ENCODE data around the gene NTRK1.

Gene NTRK1

DNA sequence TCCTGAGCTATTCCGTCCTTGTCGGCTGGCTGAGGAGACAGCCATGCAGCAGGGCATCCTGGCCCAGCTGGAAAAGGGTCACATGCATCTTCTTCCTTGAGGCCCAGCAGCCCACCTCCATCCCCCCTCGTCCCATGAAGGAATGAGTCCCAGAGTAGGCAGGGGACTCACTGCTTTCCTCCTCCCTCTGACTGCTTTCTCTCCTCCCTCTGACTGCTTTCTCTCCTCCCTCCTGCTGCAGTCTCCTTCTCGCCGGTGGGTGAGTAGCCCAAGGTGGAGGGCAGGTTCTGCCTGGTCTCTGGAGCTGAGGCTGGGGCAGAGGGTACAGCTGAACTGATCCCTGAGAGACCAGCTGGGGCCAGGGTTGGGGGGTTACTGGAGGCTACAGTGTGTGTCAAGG lies 13.5 kb downstream of the NTRK1 start:
- H3K9me3 ChIP-seq (ENCODE audit: control insufficient read depth, insufficient read depth, low read length) = no peaks in the 10 kb centered on the region
- H3K9ac ChIP-seq (ENCODE audit: low read depth, low read length) = no peak overlapping the region
- H3K36me3 ChIP-seq (ENCODE audit: insufficient read depth, low read length) = no peaks in the 10 kb centered on the region
- H3K4me1 ChIP-seq (ENCODE audit: insufficient read depth, low read length) = peaks cover 3% of the 10 kb centered on the region; the same call in 1 of the 2 replicates

DNA sequence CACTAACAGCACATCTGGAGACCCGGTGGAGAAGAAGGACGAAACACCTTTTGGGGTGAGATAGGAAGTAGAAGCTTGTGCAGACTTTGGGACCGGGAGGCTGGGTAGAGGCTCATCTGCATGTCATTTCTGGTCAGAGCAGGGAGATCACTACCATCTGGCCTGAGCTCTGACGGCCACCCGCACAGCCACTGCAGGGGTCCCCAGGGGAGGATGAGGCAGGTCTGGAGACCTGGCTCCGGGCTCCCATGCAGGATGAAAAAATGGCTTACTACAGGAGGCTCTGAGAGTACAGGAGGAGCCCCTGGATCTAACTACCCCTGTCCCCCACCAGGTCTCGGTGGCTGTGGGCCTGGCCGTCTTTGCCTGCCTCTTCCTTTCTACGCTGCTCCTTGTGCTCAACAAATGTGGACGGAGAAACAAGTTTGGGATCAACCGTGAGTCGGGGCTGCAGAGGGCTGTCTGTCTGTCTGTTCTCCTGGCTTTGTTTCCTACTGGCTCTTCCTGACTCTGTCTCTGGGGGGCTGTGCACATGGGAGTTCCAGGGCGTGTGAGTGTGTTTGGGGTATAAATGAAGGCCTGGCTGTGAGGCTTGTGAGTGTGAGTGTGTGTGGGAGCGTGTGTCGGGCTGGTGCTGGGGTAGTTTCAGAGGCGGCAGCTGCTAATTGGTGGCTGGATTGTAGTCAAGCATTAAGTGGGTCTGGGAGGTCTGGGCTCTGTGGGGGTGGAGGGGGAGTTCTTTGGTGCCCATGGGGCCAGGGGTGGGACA lies 14.1 kb downstream of the NTRK1 start:
- Histone ChIP-seq H3K4me1 (ENCODE audit: insufficient read depth, low read length) (peaks cover 3% of the 10 kb centered on the region; the same call in 1 of the 2 replicates), H3K9ac (ENCODE audit: low read depth, low read length) (no peak overlapping the region), H3K9me3 (ENCODE audit: control insufficient read depth, insufficient read depth, low read length) (no peaks in the 10 kb centered on the region), H3K36me3 (ENCODE audit: insufficient read depth, low read length) (no peaks in the 10 kb centered on the region)

DNA sequence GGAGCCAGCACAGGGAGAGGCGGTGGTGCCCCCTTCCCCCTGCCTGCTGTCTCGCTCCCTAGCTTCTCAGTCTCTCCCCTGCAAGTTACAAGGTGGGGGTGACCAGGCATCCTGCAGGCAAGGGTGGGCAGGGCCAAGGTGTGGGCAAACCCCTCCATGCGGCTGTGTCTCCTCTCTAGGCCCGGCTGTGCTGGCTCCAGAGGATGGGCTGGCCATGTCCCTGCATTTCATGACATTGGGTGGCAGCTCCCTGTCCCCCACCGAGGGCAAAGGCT lies 14.6 kb downstream of the NTRK1 start:
- H3K4me1 ChIP-seq (ENCODE audit: insufficient read depth, low read length) = peaks cover 3% of the 10 kb centered on the region; the same call in 1 of the 2 replicates
- H3K36me3 ChIP-seq (ENCODE audit: insufficient read depth, low read length) = no peaks in the 10 kb centered on the region
- H3K9ac ChIP-seq (ENCODE audit: low read depth, low read length) = no peak overlapping the region
- H3K9me3 ChIP-seq (ENCODE audit: control insufficient read depth, insufficient read depth, low read length) = no peaks in the 10 kb centered on the region

DNA sequence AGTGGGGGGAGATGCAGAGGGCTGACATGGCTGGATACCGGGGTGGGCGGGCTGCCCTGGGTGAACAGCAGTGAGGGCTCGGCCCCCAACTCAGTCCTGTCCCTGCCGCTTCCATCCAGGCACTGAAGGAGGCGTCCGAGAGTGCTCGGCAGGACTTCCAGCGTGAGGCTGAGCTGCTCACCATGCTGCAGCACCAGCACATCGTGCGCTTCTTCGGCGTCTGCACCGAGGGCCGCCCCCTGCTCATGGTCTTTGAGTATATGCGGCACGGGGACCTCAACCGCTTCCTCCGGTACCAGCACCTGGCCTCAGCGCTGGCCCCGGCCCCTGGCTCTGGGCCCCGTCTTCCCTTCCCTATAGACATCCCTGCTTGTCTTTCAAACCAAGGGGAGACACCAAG lies 15.6 kb downstream of the NTRK1 start:
- H3K9me3 ChIP-seq (ENCODE audit: control insufficient read depth, insufficient read depth, low read length) = no peaks in the 10 kb centered on the region
- H3K9ac ChIP-seq (ENCODE audit: low read depth, low read length) = no peak overlapping the region
- peaks cover 3% of the 10 kb centered on the region; the same call in 1 of the 2 replicates for H3K4me1 ChIP-seq (ENCODE audit: insufficient read depth, low read length)
- no peaks in the 10 kb centered on the region for H3K36me3 ChIP-seq (ENCODE audit: insufficient read depth, low read length)

DNA sequence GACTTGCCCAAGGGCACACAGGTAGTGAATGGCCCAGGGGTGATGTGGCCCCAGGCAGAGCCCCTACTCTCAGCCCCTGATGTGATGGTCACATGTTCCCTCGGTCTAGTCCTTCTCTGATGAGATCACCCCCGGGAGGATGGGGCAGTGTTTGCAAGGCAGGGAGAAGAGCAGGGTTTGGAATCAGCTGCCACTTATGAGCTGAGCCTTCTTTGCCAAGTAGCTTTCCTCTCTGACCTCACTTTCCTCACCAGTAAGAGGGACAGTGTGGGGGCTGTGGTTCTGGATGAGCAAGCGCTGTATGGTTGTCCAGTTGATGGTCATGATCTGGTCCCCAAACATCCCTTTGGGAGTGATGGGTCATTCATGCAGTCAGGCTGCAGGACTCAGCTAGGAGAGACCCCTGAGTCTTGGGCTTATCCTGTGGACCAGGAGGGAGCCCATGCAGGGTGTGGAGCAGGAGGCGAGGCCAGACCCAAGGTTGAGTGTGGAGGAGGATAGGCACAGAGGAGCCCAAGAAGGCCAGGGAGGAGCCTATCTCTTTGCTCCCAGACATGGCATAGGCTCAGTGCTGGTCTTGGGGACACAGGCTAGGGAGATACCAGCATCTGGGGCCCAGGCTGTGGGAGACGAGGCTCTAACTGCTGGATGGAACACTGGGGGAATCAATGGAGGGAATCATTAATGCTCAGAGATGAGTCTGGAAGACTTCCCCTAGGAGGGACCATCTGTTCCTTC lies 16.9 kb downstream of the NTRK1 start:
- H3K9me3 ChIP-seq (ENCODE audit: control insufficient read depth, insufficient read depth, low read length) = no peaks in the 10 kb centered on the region
- no peaks in the 10 kb centered on the region for H3K36me3 ChIP-seq (ENCODE audit: insufficient read depth, low read length)
- peaks cover 3% of the 10 kb centered on the region; the same call in 1 of the 2 replicates for H3K4me1 ChIP-seq (ENCODE audit: insufficient read depth, low read length)
- H3K9ac ChIP-seq (ENCODE audit: low read depth, low read length) = no peak overlapping the region

DNA sequence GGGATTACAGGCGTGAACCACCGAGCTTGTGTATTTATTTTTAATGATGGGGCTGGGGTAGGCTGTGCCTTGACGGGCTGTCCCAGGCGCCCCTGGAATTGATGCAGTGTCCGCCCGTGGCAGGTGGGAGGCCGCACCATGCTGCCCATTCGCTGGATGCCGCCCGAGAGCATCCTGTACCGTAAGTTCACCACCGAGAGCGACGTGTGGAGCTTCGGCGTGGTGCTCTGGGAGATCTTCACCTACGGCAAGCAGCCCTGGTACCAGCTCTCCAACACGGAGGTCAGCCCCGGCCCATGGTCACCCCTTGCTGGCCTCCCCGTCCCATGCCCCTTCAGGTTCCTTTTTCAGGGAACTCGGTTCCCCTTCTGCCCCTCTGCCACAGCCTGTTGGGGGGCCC lies 19.2 kb downstream of the NTRK1 start:
- no peaks in the 10 kb centered on the region for H3K36me3 ChIP-seq (ENCODE audit: insufficient read depth, low read length)
- peaks cover 10% of the 10 kb centered on the region; the same call in 1 of the 2 replicates for H3K4me1 ChIP-seq (ENCODE audit: insufficient read depth, low read length)
- H3K9ac ChIP-seq (ENCODE audit: low read depth, low read length) = no peak overlapping the region
- no peaks in the 10 kb centered on the region for H3K9me3 ChIP-seq (ENCODE audit: control insufficient read depth, insufficient read depth, low read length)

DNA sequence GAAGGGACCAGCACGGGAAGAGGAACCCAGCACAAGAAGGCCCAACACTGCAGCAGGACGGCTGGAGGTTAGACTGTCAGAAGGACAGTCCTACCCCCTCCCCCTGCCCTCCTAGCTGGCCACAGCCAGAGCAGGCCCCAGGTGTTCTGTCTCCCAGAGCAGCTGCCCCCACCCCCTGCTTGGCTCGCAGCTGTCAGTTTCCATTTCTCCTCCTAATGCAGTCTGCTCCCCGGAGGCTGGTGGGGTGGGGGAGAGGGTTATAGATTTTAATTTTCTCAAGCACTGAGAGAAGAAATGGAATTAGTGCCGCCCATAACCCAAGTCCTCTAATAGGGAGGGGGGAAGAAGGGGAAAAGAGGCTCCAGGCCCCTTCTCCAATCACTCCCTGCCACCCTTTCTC lies 19.8 kb downstream of the NTRK1 start:
- Histone ChIP-seq H3K36me3 (ENCODE audit: insufficient read depth, low read length) (no peaks in the 10 kb centered on the region), H3K4me1 (ENCODE audit: insufficient read depth, low read length) (peaks cover 16% of the 10 kb centered on the region), H3K9me3 (ENCODE audit: control insufficient read depth, insufficient read depth, low read length) (no peaks in the 10 kb centered on the region), H3K9ac (ENCODE audit: low read depth, low read length) (no peak overlapping the region)

DNA sequence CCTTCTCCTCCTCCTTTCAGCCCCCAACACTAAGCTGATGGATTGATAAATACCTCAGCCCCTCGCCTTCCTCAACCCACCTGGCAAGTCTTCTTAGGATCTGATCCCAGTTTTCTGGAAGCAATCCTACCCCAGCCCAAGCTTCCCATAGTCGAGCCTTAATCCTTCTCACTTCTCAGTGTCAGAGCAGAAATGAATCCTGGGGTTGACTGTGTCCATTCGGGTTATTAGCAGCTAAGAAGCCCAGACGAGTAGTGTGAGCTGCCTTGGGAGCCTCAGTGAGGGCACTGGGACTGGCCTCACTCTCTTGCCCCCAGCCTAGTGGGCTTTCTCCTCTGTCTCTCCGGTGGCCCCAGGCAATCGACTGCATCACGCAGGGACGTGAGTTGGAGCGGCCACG lies 20.4 kb downstream of the NTRK1 start:
- Histone ChIP-seq H3K9me3 (ENCODE audit: control insufficient read depth, insufficient read depth, low read length) (no peaks in the 10 kb centered on the region), H3K36me3 (ENCODE audit: insufficient read depth, low read length) (no peaks in the 10 kb centered on the region), H3K9ac (ENCODE audit: low read depth, low read length) (no peak overlapping the region), H3K4me1 (ENCODE audit: insufficient read depth, low read length) (peaks cover 22% of the 10 kb centered on the region)

DNA sequence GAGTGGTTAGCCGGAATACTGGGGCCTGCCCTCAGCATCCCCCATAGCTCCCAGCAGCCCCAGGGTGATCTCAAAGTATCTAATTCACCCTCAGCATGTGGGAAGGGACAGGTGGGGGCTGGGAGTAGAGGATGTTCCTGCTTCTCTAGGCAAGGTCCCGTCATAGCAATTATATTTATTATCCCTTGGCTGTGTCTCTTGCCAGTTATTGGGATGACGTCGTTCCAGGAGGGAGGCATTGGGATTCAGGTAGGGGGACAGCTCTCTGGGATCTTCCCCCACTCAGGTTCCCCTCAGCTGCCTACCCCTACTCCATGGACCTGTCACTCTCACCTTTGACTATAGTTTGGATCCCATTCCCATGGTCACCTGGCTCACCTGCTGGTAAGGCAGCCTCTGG lies 21.0 kb downstream of the NTRK1 start:
- Histone ChIP-seq H3K4me1 (ENCODE audit: insufficient read depth, low read length) (peaks cover 26% of the 10 kb centered on the region), H3K9me3 (ENCODE audit: control insufficient read depth, insufficient read depth, low read length) (no peaks in the 10 kb centered on the region), H3K9ac (ENCODE audit: low read depth, low read length) (no peak overlapping the region), H3K36me3 (ENCODE audit: insufficient read depth, low read length) (no peaks in the 10 kb centered on the region)

DNA sequence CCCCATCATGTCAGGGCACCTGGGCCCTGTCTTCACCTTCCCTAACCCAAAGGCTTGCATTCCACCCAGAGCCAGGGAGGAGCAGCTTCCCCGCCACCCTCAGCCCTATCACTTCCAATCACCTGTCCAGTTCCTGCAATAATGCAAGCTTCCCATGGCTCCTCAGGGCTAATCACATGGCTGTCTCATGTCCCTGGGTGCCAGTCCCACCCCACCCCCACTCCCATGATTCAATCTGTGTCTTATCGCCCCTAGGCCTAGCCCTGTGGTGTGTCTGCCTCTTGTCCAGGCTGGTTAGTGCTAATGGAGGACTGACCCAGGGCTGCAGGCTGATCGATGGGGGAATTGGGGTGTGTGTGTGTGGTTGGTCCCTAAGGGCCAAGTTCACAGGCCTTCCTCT lies 21.9 kb downstream of the NTRK1 start:
- peaks cover 29% of the 10 kb centered on the region for H3K4me1 ChIP-seq (ENCODE audit: insufficient read depth, low read length)
- H3K9me3 ChIP-seq (ENCODE audit: control insufficient read depth, insufficient read depth, low read length) = no peaks in the 10 kb centered on the region
- no peaks in the 10 kb centered on the region for H3K36me3 ChIP-seq (ENCODE audit: insufficient read depth, low read length)
- H3K9ac ChIP-seq (ENCODE audit: low read depth, low read length) = no peak overlapping the region

DNA sequence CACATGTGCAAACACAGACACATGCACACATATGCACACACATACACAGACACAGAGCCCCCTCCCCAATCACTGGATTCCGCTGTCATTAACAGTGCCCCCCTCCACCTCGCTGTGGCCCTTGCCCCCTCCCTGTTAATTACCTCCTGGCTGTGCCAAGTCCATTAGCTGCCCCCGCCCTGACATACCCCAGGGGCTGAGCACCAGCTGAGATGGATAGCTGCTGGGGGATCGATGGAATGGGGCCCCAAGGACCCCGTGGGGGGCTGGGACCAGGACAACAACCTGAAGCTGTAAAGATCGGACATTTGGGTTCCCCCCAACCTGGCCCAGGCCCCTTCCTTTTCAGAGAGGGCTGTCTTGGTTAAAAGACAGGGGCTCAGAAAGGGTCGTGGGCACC lies 23.3 kb downstream of the NTRK1 start:
- H3K4me1 ChIP-seq (ENCODE audit: insufficient read depth, low read length) = peaks cover 29% of the 10 kb centered on the region
- H3K9ac ChIP-seq (ENCODE audit: low read depth, low read length) = no peak overlapping the region
- no peaks in the 10 kb centered on the region for H3K9me3 ChIP-seq (ENCODE audit: control insufficient read depth, insufficient read depth, low read length)
- no peaks in the 10 kb centered on the region for H3K36me3 ChIP-seq (ENCODE audit: insufficient read depth, low read length)

DNA sequence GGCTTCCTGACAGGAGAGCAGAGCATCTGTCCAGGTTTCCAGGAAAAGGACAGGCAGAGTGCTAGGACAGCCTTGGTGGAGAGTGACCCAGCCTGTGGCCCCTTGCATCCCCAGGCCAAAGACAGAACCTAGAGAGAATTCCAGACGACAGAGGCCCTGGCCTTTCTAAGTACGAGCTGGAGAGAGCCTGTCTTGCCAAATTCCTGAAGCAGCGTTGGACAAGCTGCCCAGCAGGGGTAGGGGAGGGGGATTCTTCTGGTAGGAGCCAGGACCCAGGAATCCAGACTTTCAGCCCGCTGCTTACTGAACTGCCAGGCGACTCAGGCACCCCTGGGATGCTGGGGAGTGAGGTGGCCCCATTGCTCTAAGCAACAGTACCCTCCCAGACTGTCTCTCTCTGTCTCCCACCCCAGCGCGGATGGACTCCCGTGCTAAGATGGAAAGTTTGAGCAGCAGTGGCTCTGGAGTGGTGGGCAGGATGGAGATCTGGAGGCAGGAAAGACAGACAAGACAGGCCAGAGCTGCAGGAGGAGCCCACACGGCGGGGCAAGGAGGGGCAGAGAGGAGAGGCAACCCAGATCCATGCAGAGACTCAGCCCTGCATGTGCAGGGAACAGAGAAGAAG lies 24.0 kb downstream of the NTRK1 start:
- H3K36me3 ChIP-seq (ENCODE audit: insufficient read depth, low read length) = no peaks in the 10 kb centered on the region
- H3K9me3 ChIP-seq (ENCODE audit: control insufficient read depth, insufficient read depth, low read length) = no peaks in the 10 kb centered on the region
- peaks cover 29% of the 10 kb centered on the region for H3K4me1 ChIP-seq (ENCODE audit: insufficient read depth, low read length)
- H3K9ac ChIP-seq (ENCODE audit: low read depth, low read length) = no peak overlapping the region

DNA sequence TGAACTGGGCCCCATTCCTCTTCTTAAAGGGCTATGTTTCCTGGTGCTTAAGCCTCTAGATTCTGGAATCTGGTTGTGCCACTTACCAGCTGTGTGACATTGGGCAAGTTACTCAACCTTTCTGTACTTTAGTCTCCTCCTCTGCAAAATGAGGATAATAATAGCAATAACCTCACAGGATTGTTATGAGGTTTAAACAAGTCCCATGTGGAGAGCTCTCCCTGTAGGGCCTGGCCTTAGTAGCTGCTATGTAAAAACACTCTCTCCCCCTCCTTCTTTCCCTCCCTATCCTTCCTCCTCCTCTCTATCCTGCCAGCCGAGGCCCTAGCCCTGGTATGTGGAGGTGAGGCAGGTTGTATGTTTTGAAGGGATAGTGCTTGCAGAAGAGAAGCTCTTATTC lies 24.6 kb downstream of the NTRK1 start:
- no peaks in the 10 kb centered on the region for H3K9me3 ChIP-seq (ENCODE audit: control insufficient read depth, insufficient read depth, low read length)
- H3K36me3 ChIP-seq (ENCODE audit: insufficient read depth, low read length) = no peaks in the 10 kb centered on the region
- peaks cover 29% of the 10 kb centered on the region for H3K4me1 ChIP-seq (ENCODE audit: insufficient read depth, low read length)
- no peak overlapping the region for H3K9ac ChIP-seq (ENCODE audit: low read depth, low read length)

DNA sequence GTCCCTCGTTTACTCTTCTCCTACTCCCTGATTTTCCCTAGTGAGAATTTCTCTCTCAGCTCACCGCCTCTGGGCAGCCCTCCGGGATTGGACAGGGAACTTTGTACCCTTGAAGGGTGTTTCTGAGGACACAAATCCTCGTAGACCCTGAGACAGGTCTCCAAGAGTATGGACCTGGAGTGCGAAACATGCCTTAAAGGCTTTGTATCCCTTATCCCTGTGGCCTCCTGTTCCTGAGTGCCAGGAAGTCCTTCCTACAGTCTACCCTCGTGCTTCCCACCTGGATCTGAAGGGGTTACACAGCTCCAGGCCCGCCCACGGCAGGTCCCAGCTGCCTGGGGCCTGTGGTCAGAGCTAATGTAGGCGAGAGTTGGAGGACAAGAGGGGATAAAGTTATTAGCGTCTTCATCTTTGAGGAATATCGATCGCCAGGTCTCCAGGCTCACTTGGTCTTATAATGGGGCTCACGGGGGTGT lies 25.3 kb downstream of the NTRK1 start:
- H3K9me3 ChIP-seq (ENCODE audit: control insufficient read depth, insufficient read depth, low read length) = no peaks in the 10 kb centered on the region
- peaks cover 29% of the 10 kb centered on the region for H3K4me1 ChIP-seq (ENCODE audit: insufficient read depth, low read length)
- no peaks in the 10 kb centered on the region for H3K36me3 ChIP-seq (ENCODE audit: insufficient read depth, low read length)
- H3K9ac ChIP-seq (ENCODE audit: low read depth, low read length) = no peak overlapping the region
